Measurements from ENCODE around the gene CFAP298. TPM values are rescaled to one million over a fixed set of nuclear protein-coding genes. Genes with fewer than 3 reads are reported as not detected.

Gene CFAP298
- total and polyA plus RNA-seq, 2 of the 13 experiments (the other 11 are each of a cell fraction or from before 2014, with no cell fraction given): 21.2 to 62.2 TPM

DNA sequence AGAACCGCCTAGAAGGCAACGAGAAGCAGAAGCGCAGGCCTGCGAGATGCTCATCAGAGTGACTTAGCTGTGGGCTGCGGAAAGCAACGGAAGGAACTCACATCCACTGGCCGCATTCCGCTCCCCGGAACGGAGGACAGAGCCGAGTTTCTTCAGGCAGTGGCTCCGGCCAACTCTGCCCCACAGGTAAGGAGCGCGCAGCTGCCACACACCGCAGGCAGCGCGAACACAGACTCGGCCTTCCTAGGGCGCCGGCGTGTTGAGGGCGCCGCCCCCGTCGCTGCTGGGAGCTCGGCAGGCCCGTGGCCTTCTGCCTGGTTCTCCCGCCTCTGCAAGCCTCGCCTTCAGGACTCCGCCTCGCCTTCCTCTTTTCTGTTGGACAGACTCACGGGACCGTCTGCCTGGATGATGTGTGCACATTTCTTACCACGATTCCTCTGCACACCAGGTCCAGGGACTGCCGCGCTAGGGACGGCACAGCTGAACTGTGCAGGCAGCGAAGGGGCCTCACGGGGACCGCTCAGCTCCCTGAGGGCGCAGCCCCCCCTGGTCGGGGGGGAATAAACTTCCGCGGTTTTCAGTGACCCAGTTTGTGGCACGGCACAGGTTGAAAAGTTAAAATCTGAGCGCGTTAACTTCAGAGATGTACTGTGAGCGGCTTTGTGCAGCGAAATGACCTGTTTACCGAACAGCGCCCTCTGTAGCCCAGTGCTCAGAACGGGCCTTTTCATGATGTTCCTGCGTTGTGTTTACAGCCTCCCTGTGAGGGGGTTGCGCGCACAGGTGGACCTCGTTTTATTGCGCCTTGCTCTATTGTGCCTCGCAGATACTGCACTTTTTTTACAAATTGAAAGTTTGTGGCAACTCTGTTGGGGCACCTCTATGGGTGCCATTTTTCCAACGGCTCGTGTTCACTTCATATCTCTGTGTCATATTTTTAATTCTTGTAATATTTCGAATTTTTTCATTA, 42.6 kb downstream of the CFAP298 start (continued):
- TF ChIP-seq, protein P1, sequence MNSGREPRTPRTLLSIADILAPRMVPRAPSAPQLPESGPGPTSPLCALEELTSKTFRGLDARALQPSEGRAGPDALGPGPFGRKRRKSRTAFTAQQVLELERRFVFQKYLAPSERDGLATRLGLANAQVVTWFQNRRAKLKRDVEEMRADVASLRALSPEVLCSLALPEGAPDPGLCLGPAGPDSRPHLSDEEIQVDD (CRISPR knock-in tag; IDR thresholded peaks at IDR 0.05; ENCODE audit: borderline replicate concordance): peak; percentile 91; the same call in 1 of the 2 replicates
- TF ChIP-seq HOXA5 (CRISPR knock-in tag; IDR thresholded peaks at IDR 0.05) (peak; percentile 74; the same call in 1 of the 2 replicates), MED1 (CRISPR knock-in tag; IDR thresholded peaks at IDR 0.05) (0 out of 2 replicates have a peak, but pooled peaks have one; percentile 21), ARNTL (CRISPR knock-in tag; IDR thresholded peaks at IDR 0.05) (no peak), ARID2 (CRISPR knock-in tag; IDR thresholded peaks at IDR 0.05; ENCODE audit: borderline replicate concordance) (peak; percentile 92), ZFP82 (CRISPR knock-in tag; IDR thresholded peaks at IDR 0.05; ENCODE audit: borderline replicate concordance) (0 out of 2 replicates have a peak, but pooled peaks have one; percentile 23)
- TF ChIP-seq, protein P2, sequence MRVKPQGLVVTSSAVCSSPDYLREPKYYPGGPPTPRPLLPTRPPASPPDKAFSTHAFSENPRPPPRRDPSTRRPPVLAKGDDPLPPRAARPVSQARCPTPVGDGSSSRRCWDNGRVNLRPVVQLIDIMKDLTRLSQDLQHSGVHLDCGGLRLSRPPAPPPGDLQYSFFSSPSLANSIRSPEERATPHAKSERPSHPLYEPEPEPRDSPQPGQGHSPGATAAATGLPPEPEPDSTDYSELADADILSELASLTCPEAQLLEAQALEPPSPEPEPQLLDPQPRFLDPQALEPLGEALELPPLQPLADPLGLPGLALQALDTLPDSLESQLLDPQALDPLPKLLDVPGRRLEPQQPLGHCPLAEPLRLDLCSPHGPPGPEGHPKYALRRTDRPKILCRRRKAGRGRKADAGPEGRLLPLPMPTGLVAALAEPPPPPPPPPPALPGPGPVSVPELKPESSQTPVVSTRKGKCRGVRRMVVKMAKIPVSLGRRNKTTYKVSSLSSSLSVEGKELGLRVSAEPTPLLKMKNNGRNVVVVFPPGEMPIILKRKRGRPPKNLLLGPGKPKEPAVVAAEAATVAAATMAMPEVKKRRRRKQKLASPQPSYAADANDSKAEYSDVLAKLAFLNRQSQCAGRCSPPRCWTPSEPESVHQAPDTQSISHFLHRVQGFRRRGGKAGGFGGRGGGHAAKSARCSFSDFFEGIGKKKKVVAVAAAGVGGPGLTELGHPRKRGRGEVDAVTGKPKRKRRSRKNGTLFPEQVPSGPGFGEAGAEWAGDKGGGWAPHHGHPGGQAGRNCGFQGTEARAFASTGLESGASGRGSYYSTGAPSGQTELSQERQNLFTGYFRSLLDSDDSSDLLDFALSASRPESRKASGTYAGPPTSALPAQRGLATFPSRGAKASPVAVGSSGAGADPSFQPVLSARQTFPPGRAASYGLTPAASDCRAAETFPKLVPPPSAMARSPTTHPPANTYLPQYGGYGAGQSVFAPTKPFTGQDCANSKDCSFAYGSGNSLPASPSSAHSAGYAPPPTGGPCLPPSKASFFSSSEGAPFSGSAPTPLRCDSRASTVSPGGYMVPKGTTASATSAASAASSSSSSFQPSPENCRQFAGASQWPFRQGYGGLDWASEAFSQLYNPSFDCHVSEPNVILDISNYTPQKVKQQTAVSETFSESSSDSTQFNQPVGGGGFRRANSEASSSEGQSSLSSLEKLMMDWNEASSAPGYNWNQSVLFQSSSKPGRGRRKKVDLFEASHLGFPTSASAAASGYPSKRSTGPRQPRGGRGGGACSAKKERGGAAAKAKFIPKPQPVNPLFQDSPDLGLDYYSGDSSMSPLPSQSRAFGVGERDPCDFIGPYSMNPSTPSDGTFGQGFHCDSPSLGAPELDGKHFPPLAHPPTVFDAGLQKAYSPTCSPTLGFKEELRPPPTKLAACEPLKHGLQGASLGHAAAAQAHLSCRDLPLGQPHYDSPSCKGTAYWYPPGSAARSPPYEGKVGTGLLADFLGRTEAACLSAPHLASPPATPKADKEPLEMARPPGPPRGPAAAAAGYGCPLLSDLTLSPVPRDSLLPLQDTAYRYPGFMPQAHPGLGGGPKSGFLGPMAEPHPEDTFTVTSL (CRISPR knock-in tag; IDR thresholded peaks at IDR 0.05; ENCODE audit: borderline replicate concordance): 0 out of 2 replicates have a peak, but pooled peaks have one; percentile 14
- TF ChIP-seq, protein P3, sequence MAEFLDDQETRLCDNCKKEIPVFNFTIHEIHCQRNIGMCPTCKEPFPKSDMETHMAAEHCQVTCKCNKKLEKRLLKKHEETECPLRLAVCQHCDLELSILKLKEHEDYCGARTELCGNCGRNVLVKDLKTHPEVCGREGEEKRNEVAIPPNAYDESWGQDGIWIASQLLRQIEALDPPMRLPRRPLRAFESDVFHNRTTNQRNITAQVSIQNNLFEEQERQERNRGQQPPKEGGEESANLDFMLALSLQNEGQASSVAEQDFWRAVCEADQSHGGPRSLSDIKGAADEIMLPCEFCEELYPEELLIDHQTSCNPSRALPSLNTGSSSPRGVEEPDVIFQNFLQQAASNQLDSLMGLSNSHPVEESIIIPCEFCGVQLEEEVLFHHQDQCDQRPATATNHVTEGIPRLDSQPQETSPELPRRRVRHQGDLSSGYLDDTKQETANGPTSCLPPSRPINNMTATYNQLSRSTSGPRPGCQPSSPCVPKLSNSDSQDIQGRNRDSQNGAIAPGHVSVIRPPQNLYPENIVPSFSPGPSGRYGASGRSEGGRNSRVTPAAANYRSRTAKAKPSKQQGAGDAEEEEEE (CRISPR knock-in tag; IDR thresholded peaks at IDR 0.05; ENCODE audit: borderline replicate concordance): no peak
- TF ChIP-seq, protein P4, sequence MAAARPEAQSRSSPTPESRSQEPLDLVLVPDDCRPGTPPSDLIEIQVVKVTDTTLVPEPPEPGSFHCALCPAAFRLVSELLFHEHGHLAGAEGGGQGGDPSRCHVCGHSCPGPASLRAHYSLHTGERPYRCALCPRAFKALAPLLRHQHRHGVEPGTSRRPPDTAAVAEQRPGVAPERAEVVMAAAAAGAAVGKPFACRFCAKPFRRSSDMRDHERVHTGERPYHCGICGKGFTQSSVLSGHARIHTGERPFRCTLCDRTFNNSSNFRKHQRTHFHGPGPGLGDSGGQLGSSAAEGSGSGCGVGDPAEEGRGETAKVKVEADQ (CRISPR knock-in tag; IDR thresholded peaks at IDR 0.05; ENCODE audit: borderline replicate concordance): peak; percentile 70; the same call in 1 of the 2 replicates
- TF ChIP-seq, protein P5, sequence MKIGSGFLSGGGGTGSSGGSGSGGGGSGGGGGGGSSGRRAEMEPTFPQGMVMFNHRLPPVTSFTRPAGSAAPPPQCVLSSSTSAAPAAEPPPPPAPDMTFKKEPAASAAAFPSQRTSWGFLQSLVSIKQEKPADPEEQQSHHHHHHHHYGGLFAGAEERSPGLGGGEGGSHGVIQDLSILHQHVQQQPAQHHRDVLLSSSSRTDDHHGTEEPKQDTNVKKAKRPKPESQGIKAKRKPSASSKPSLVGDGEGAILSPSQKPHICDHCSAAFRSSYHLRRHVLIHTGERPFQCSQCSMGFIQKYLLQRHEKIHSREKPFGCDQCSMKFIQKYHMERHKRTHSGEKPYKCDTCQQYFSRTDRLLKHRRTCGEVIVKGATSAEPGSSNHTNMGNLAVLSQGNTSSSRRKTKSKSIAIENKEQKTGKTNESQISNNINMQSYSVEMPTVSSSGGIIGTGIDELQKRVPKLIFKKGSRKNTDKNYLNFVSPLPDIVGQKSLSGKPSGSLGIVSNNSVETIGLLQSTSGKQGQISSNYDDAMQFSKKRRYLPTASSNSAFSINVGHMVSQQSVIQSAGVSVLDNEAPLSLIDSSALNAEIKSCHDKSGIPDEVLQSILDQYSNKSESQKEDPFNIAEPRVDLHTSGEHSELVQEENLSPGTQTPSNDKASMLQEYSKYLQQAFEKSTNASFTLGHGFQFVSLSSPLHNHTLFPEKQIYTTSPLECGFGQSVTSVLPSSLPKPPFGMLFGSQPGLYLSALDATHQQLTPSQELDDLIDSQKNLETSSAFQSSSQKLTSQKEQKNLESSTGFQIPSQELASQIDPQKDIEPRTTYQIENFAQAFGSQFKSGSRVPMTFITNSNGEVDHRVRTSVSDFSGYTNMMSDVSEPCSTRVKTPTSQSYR (CRISPR knock-in tag; IDR thresholded peaks at IDR 0.05; ENCODE audit: borderline replicate concordance): peak; percentile 44; the same call in 1 of the 2 replicates

Data from HepG2 (cell line).